Retinal pigment epithelial cell (primary cell): ENCODE results near the gene LHX5.
"Not testable (repeated sequence)": the region's sequence is repeated elsewhere in the genome, so short reads cannot be mapped to it uniquely, and the experiment has no call there.

Source experiments
- DNase-seq: peaks from one replicate; pipeline ENCODE4 v3.0.0-alpha.2; 2010; ENCODE audit warnings: low read depth
- H3K4me3 ChIP-seq: 2 replicates; pipeline ENCODE4 v1.5.1; 2011; ENCODE audit warnings: mild to moderate bottlenecking, low read length, control low read depth, moderate library complexity
- CTCF ChIP-seq: conservative IDR thresholded peaks from 2 replicates; pipeline ENCODE4 v1.5.1; 2011; ENCODE audit warnings: low read depth, low read length, control low read depth, inconsistent platforms

LHX5 gene

GRCh38 chr12:113504917-113505316 is 33.2 kb upstream of the LHX5 start:
- no peak for DNase-seq
- no peak overlapping the region for H3K4me3 ChIP-seq
- no peak for TF ChIP-seq CTCF

GRCh38 chr12:113500782-113501311 is 29.2 kb upstream of the LHX5 start:
- H3K4me3 ChIP-seq, result no peak overlapping the region
- DNase-seq, result no peak
- TF ChIP-seq CTCF, result no peak

GRCh38 chr12:113500306-113500675 is 28.6 kb upstream of the LHX5 start:
- TF ChIP-seq CTCF, result no peak
- DNase-seq, result no peak
- H3K4me3 ChIP-seq, result no peak overlapping the region

GRCh38 chr12:113498490-113498889 is 26.8 kb upstream of the LHX5 start:
- DNase-seq, result no peak
- TF ChIP-seq CTCF, result no peak
- no peak overlapping the region for H3K4me3 ChIP-seq

GRCh38 chr12:113497693-113498092 is 26.0 kb upstream of the LHX5 start:
- no peak for TF ChIP-seq CTCF
- no peak overlapping the region for H3K4me3 ChIP-seq
- DNase-seq, result no peak

- not testable (repeated sequence) for H3K4me3 ChIP-seq, DNase-seq
Observed at GRCh38 chr12:113495941-113496340, 24.3 kb upstream of the LHX5 start.

- no peak for TF ChIP-seq CTCF
- no peak for DNase-seq
- H3K4me3 ChIP-seq, result no peak overlapping the region
Observed at GRCh38 chr12:113488322-113488721, 16.7 kb upstream of the LHX5 start.

- no peak for TF ChIP-seq CTCF
- H3K4me3 ChIP-seq, result no peak overlapping the region
- DNase-seq, result no peak
Observed at GRCh38 chr12:113486722-113487121, 15.1 kb upstream of the LHX5 start.
